Fibroblast of lung (primary cell): Measurements from ENCODE around the gene FOXL1. TPM values are rescaled to one million over a fixed set of nuclear protein-coding genes. Genes with fewer than 3 reads are reported as not detected.
"Not testable (repeated sequence)": the region's sequence is repeated elsewhere in the genome, so short reads cannot be mapped to it uniquely, and the experiment has no call there.

Experiments used
- DNase-seq, 2 donors: peaks; one replicate each; pipeline versions ENCODE4 v3.0.0 to v3.0.0-alpha.2; 2010; ENCODE audit warnings: low read depth in 2 of 2
- H2AFZ ChIP-seq: 2 replicates; pipeline ENCODE4 v1.5.1; 2012; ENCODE audit warnings: low read length, control low read depth, inconsistent platforms
- H3K27ac ChIP-seq: 2 replicates; pipeline ENCODE4 v1.5.1; 2011; ENCODE audit warnings: low read length, control low read depth; ENCODE audit not compliant: insufficient read depth
- H3K27me3 ChIP-seq: 2 replicates; pipeline ENCODE4 v1.5.1; 2011; ENCODE audit warnings: mild to moderate bottlenecking, low read length; ENCODE audit not compliant: control insufficient read depth, insufficient read depth
- H3K36me3 ChIP-seq: 2 replicates; pipeline ENCODE4 v1.5.1; 2011; ENCODE audit warnings: low read length; ENCODE audit not compliant: control insufficient read depth, insufficient read depth
- H3K4me1 ChIP-seq: 2 replicates; pipeline ENCODE4 v1.5.1; 2011; ENCODE audit warnings: low read length; ENCODE audit not compliant: control insufficient read depth, insufficient read depth; ENCODE audit errors: extremely low read depth
- H3K4me2 ChIP-seq: 2 replicates; pipeline ENCODE4 v1.5.1; 2011; ENCODE audit warnings: low read length, control low read depth; ENCODE audit not compliant: insufficient read depth; ENCODE audit errors: extremely low read depth
- H3K4me3 ChIP-seq, 4 experiments: fragments of 200-600 bp in 1 of 4; sonication (generic) in 1 of 4; replicated peaks in 1 of 4; 2 replicates each; pipeline ENCODE4 v1.5.1; 2011 to 2016; ENCODE audit warnings: low read length in 4 of 4, low read depth in 3 of 4, mild to moderate bottlenecking in 3 of 4, control low read depth in 2 of 4, inconsistent platforms in 1 of 4, mixed read lengths in 1 of 4; ENCODE audit not compliant: insufficient read depth in 1 of 4; ENCODE audit errors: control extremely low read depth in 1 of 4
- H3K79me2 ChIP-seq: 2 replicates; pipeline ENCODE4 v1.5.1; 2012; ENCODE audit warnings: mild to moderate bottlenecking, low read length, inconsistent platforms; ENCODE audit not compliant: control insufficient read depth, insufficient read depth
- H3K9ac ChIP-seq: 2 replicates; pipeline ENCODE4 v1.5.1; 2011; ENCODE audit warnings: mild to moderate bottlenecking, low read length, control low read depth; ENCODE audit not compliant: insufficient read depth
- H3K9me3 ChIP-seq: 2 replicates; pipeline ENCODE4 v1.5.1; 2012; ENCODE audit warnings: low read depth, low read length; ENCODE audit not compliant: control insufficient read depth, insufficient read depth
- H4K20me1 ChIP-seq: 2 replicates; pipeline ENCODE4 v1.5.1; 2011; ENCODE audit warnings: low read length; ENCODE audit not compliant: control insufficient read depth, insufficient read depth; ENCODE audit errors: extremely low read depth
- EZH2 ChIP-seq: IDR thresholded peaks from 2 replicates; pipeline ENCODE4 v1.5.1; 2012; ENCODE audit warnings: low read length, control low read depth, mild to moderate bottlenecking; ENCODE audit errors: missing control alignments
- polyA plus RNA-seq, 2 donors: library from polyadenylated mRNA; depleted of rRNA in 1 of 2; stranded (reverse) in 1 of 2; unstranded in 1 of 2; fragments of >200 nt; gene quantifications; 2 replicates each; pipeline ENCODE4 v1.2.1, GENCODE V29; 2011 to 2012; ENCODE audit warnings: missing spikeins in 1 of 2
- total RNA-seq: library from RNA; depleted of rRNA; stranded (reverse); fragments of >200 nt; gene quantifications from 2 replicates; pipeline ENCODE4 v1.2.1, GENCODE V29; 2014
- TF ChIP-seq, protein P1 (sequence below), 2 donors: IDR thresholded peaks in 1 of 2; conservative IDR thresholded peaks in 1 of 2; 1 replicate in 1 of 2; 2 replicates in 1 of 2; pipeline ENCODE4 v1.5.1; 2011 to 2012; ENCODE audit warnings: low read length in 2 of 2, control low read depth in 1 of 2, inconsistent platforms in 1 of 2, low read depth in 1 of 2, mild to moderate bottlenecking in 1 of 2

The FOXL1 gene
- total and polyA plus RNA-seq, 2 donors (not counting 1 experiment from before 2014, with no cell fraction given): 5.9 to 27.4 TPM

DNA sequence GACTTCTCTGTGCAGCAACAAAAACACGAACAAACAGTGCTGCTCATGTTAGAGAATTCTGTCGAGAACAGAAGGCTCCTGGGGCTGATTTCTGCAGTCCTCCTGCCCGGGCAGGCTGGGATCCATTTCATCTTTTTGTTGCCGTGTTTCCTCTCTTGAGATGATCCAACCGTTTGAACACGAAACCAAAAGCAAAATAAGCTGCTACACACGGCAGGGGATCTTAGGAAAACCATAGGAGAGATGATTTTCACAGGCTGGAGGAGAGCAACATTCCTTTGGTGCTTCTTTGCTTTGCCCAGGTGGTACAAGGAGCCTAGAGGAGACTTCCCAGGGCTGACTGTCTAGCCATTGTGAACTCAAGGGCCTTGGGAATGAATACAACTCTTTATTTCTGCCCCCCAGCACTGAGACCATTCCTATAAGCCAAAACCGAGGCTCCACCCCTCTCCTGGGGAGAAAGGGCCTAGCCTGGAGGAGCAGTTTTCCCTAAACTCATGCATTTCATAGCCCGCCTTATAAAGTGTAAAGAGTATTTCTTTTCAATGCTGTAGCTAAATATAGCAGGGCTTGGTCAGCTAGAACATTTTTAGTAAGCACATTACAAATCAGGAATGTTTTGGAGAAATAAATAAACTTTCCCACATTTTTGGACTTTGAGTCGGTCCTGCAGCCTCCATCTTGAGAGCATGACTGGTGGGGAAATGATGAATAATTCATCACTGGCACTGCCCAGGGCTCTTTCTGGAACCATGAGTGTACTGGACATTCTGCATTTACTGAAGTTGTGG, 7.7 kb downstream of the FOXL1 start:
- H3K9ac ChIP-seq: peak overlapping the region; percentile 54
- H3K4me1 ChIP-seq: peaks cover 45% of the 10 kb centered on the region
- peak overlapping the region; percentile 36 for H2AFZ ChIP-seq

GRCh38 chr16:86587487-86587886, 9.1 kb downstream of the FOXL1 start:
- no peaks in the 10 kb centered on the region for H4K20me1 ChIP-seq
- no peak overlapping the region for H3K4me2 ChIP-seq
- no peak overlapping the region for H3K4me3 ChIP-seq
- H3K4me1 ChIP-seq: peaks cover 45% of the 10 kb centered on the region
- H3K79me2 ChIP-seq: peaks cover 14% of the 10 kb centered on the region
- no peak for DNase-seq
- no peak overlapping the region for H3K9ac ChIP-seq
- H2AFZ ChIP-seq: no peak overlapping the region
- TF ChIP-seq, protein P1, sequence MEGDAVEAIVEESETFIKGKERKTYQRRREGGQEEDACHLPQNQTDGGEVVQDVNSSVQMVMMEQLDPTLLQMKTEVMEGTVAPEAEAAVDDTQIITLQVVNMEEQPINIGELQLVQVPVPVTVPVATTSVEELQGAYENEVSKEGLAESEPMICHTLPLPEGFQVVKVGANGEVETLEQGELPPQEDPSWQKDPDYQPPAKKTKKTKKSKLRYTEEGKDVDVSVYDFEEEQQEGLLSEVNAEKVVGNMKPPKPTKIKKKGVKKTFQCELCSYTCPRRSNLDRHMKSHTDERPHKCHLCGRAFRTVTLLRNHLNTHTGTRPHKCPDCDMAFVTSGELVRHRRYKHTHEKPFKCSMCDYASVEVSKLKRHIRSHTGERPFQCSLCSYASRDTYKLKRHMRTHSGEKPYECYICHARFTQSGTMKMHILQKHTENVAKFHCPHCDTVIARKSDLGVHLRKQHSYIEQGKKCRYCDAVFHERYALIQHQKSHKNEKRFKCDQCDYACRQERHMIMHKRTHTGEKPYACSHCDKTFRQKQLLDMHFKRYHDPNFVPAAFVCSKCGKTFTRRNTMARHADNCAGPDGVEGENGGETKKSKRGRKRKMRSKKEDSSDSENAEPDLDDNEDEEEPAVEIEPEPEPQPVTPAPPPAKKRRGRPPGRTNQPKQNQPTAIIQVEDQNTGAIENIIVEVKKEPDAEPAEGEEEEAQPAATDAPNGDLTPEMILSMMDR (conservative IDR thresholded peaks at IDR 0.05 in 1 of 2, IDR thresholded peaks at IDR 0.05 in 1 of 2; ENCODE audit: low read depth in 1 of 2, low read length in 2 of 2): no peak
- TF ChIP-seq EZH2: no peak
- no peak overlapping the region for H3K27ac ChIP-seq
- H3K9me3 ChIP-seq: no peaks in the 10 kb centered on the region
- H3K36me3 ChIP-seq: peaks cover 4% of the 10 kb centered on the region
- H3K27me3 ChIP-seq: no peaks in the 10 kb centered on the region

More for the DNA sequence above, 7.7 kb downstream of the FOXL1 start:
- H3K79me2 ChIP-seq: peaks cover 29% of the 10 kb centered on the region
- peak overlapping the region; percentile 97 for H3K27ac ChIP-seq
- TF ChIP-seq, protein P1 (conservative IDR thresholded peaks at IDR 0.05 in 1 of 2, IDR thresholded peaks at IDR 0.05 in 1 of 2; ENCODE audit: low read depth in 1 of 2, low read length in 2 of 2): no peak
- no peak for TF ChIP-seq EZH2
- H3K9me3 ChIP-seq: no peaks in the 10 kb centered on the region
- DNase-seq: peak; percentile 91 to 92
- no peaks in the 10 kb centered on the region for H4K20me1 ChIP-seq
- no peaks in the 10 kb centered on the region for H3K27me3 ChIP-seq
- H3K4me2 ChIP-seq: peak overlapping the region; percentile 83
- peak overlapping the region in 2 of 4 experiments; percentile 12 to 14 for H3K4me3 ChIP-seq
- peaks cover 4% of the 10 kb centered on the region for H3K36me3 ChIP-seq

GRCh38 chr16:86587955-86588354, 9.6 kb downstream of the FOXL1 start:
- H3K27ac ChIP-seq, H3K9ac ChIP-seq: not testable (repeated sequence)

More at GRCh38 chr16:86587955-86588354, 9.6 kb downstream of the FOXL1 start:
- Histone ChIP-seq H3K79me2 (peaks cover 11% of the 10 kb centered on the region), H3K4me1 (peaks cover 45% of the 10 kb centered on the region)
- H2AFZ ChIP-seq, H3K27me3 ChIP-seq, H3K4me3 ChIP-seq, H3K4me2 ChIP-seq, DNase-seq, H3K9me3 ChIP-seq, H4K20me1 ChIP-seq, H3K36me3 ChIP-seq: not testable (repeated sequence)
